GM12878 (cell line): ENCODE results near the gene BORCS6. TPM values are rescaled to one million over a fixed set of nuclear protein-coding genes. Genes with fewer than 3 reads are reported as not detected.

Experiments
- ATAC-seq: fragments of 200-7000 bp; cut with Tn5 transposase; 3 replicates; pipeline ENCODE4 v1.9.1; 2020; ENCODE audit warnings: mild to moderate bottlenecking, moderate library complexity
- BruUV-seq: library from RNA; stranded (reverse); fragments of 400-500 nt; replicated peaks from 2 replicates; lab custom pipeline; 2021; lab: Mats Ljungman, UMichigan
- CTCF ChIA-PET: fragments of 300-600 bp; sonication (Branson Sonifier 250); formaldehyde crosslinking; extraction: SDS; loops from one replicate; lab custom pipeline; 2021; ENCODE audit warnings: inconsistent platforms; lab: Yijun Ruan, JAX
- POLR2A ChIA-PET: fragments of 350-600 bp; formaldehyde crosslinking; extraction: SDS; loops from one replicate; lab custom pipeline; 2021; ENCODE audit warnings: inconsistent platforms; lab: Charles Lee
- RAD21 ChIA-PET: fragments of 300-600 bp; sonication (Branson Sonifier 250); formaldehyde crosslinking; loops from one replicate; lab custom pipeline; 2023; ENCODE audit warnings: antibody characterized with exemption; ENCODE audit not compliant: unreplicated experiment; lab: Charles Lee
- SMC1A ChIA-PET: fragments of 300-600 bp; sonication (Branson Sonifier 250); formaldehyde crosslinking; loops from one replicate; lab custom pipeline; 2023; ENCODE audit not compliant: unreplicated experiment, uncharacterized antibody; lab: Charles Lee
- DNase-seq: peaks from one replicate; pipeline ENCODE4 v3.0.0-alpha.2; 2011; ENCODE audit warnings: low read depth, low spot score
- FAIRE-seq: peaks from 3 replicates; lab custom pipeline; 2011; peaks lifted over from hg19 to GRCh38; lab: Jason Lieb, UNC
- H2AFZ ChIP-seq: 2 replicates; pipeline ENCODE4 v1.6.0; 2011; ENCODE audit warnings: low read depth, low read length, control low read depth; ENCODE audit not compliant: control insufficient read depth
- H3K27ac ChIP-seq: 2 replicates; pipeline ENCODE4 v1.5.1; 2011; ENCODE audit warnings: control low read depth; ENCODE audit not compliant: control insufficient read depth, insufficient read depth
- H3K27me3 ChIP-seq, 2 experiments: replicated peaks in 1 of 2; 2 replicates each; pipeline versions ENCODE4 v1.6.0 to v1.6.1; 2011; ENCODE audit warnings: low read length in 1 of 2; ENCODE audit not compliant: control insufficient read depth in 2 of 2, insufficient read depth in 2 of 2
- H3K36me3 ChIP-seq, 2 experiments: 2 replicates each; pipeline ENCODE4 v1.5.1; 2011; ENCODE audit warnings: low read length in 1 of 2; ENCODE audit not compliant: control insufficient read depth in 2 of 2, insufficient read depth in 2 of 2
- H3K4me1 ChIP-seq: 2 replicates; pipeline ENCODE4 v1.6.1; 2011; ENCODE audit warnings: mild to moderate bottlenecking, low read length, moderate library complexity, mixed read lengths; ENCODE audit not compliant: control insufficient read depth, insufficient read depth
- H3K4me2 ChIP-seq: 2 replicates; pipeline ENCODE4 v1.6.0; 2011; ENCODE audit warnings: control low read depth; ENCODE audit not compliant: control insufficient read depth, insufficient read depth
- H3K4me3 ChIP-seq: fragments of 200-600 bp; sonication (generic); 2 replicates; pipeline ENCODE4 v1.5.1; 2016
- H3K79me2 ChIP-seq: 2 replicates; pipeline ENCODE4 v1.6.0; 2011; ENCODE audit warnings: low read length; ENCODE audit not compliant: control insufficient read depth, insufficient read depth
- H3K9ac ChIP-seq: 2 replicates; pipeline ENCODE4 v1.8.0; 2011; ENCODE audit warnings: low read length, control low read depth, mixed read lengths; ENCODE audit not compliant: control insufficient read depth, insufficient read depth
- H3K9me3 ChIP-seq: replicated peaks from 3 replicates; pipeline ENCODE4 v1.5.1; 2011; ENCODE audit warnings: mild to moderate bottlenecking, low read length; ENCODE audit not compliant: control insufficient read depth, insufficient read depth
- H4K20me1 ChIP-seq: 2 replicates; pipeline ENCODE4 v1.6.0; 2011; ENCODE audit not compliant: control insufficient read depth, insufficient read depth
- CEBPZ ChIP-seq: fragments of 150-350 bp; IDR thresholded peaks from 2 replicates; pipeline ENCODE4 v1.6.1; 2016; ENCODE audit warnings: low read depth, low read length
- HDGF ChIP-seq: fragments of 450-650 bp; IDR thresholded peaks from 2 replicates; pipeline ENCODE4 v1.6.1; 2016; ENCODE audit warnings: antibody characterized with exemption
- JUNB ChIP-seq: IDR thresholded peaks from 2 replicates; pipeline ENCODE4 v1.6.1; 2016; ENCODE audit warnings: antibody characterized with exemption, mild to moderate bottlenecking
- MYB ChIP-seq: fragments of 150-350 bp; IDR thresholded peaks from 2 replicates; pipeline ENCODE4 v1.6.1; 2014; ENCODE audit warnings: mild to moderate bottlenecking, low read depth, low read length, borderline replicate concordance
- NBN ChIP-seq: fragments of 450-650 bp; IDR thresholded peaks from 2 replicates; pipeline ENCODE4 v1.6.1; 2016
- PBX3 ChIP-seq: IDR thresholded peaks from 2 replicates; pipeline ENCODE4 v1.6.1; 2011; ENCODE audit warnings: mild to moderate bottlenecking, low read depth, low read length, moderate library complexity; ENCODE audit not compliant: insufficient replicate concordance
- POLR2AphosphoS5 ChIP-seq: IDR thresholded peaks from 2 replicates; pipeline ENCODE4 v1.6.1; 2011; ENCODE audit warnings: mild to moderate bottlenecking, low read length, inconsistent platforms
- PRDM15 ChIP-seq: fragments of 450-650 bp; formaldehyde crosslinking; IDR thresholded peaks from 2 replicates; pipeline ENCODE4 v1.4.0; 2020; ENCODE audit warnings: mild to moderate bottlenecking, moderate library complexity
- SIX5 ChIP-seq: IDR thresholded peaks from 2 replicates; pipeline ENCODE4 v1.6.1; 2011; ENCODE audit warnings: mild to moderate bottlenecking, low read depth, low read length, moderate library complexity; ENCODE audit not compliant: severe bottlenecking
- SMC3 ChIP-seq: IDR thresholded peaks from 2 replicates; pipeline ENCODE4 v1.6.1; 2011; ENCODE audit warnings: low read length, improper control_type of control experiment, borderline replicate concordance
- SP1 ChIP-seq: IDR thresholded peaks from one replicate; pipeline ENCODE4 v1.6.1; 2011; ENCODE audit warnings: low read depth, low read length
- SPI1 ChIP-seq: IDR thresholded peaks from 2 replicates; pipeline ENCODE4 v1.6.1; 2011; ENCODE audit warnings: low read depth, mild to moderate bottlenecking, low read length, moderate library complexity, borderline replicate concordance; ENCODE audit not compliant: insufficient read depth
- ZBTB33 ChIP-seq: fragments of 450-650 bp; IDR thresholded peaks from 2 replicates; pipeline ENCODE4 v1.6.1; 2017; ENCODE audit warnings: mild to moderate bottlenecking
- ZZZ3 ChIP-seq: IDR thresholded peaks from 2 replicates; pipeline ENCODE4 v1.6.1; 2011; ENCODE audit warnings: low read depth; ENCODE audit not compliant: control insufficient read depth, insufficient read length
- WGBS: methylation state at CpG from one replicate; pipeline ENCODE4 v1.1.6; 2016; ENCODE audit warnings: low lambda C conversion rate; ENCODE audit not compliant: insufficient replicate concordance, insufficient coverage; ENCODE audit errors: missing lambda C conversion rate; 5-methylcytosine and 5-hydroxymethylcytosine counted together
- in situ Hi-C: fragments of 300-500 bp; cut with MboI; formaldehyde crosslinking; loops from 9 replicates; pipeline ENCODE4 v1.14.3; 2018; ENCODE audit warnings: mixed read lengths
- intact Hi-C: fragments of 100-400 bp; cut with micrococcal nuclease; formaldehyde crosslinking; loops from one replicate; pipeline ENCODE4 v1.14.2; 2022; ENCODE audit not compliant: unreplicated experiment
- polyA plus RNA-seq, 11 experiments: library from polyadenylated mRNA; depleted of rRNA in 4 of 11; unstranded in 6 of 11; stranded (reverse) in 5 of 11; fragments of >200 nt; fragmentation: Nextera tagmentation in 4 of 11; fragmentation: Illumina TruSeq in 1 of 11; extraction: Ambion mirVana in 4 of 11; extraction: Trizol in 1 of 11; gene quantifications; 1 replicate in 1 of 11; 2 replicates in 10 of 11; pipeline versions ENCODE4 v1.2.1 to v1.2.3, GENCODE V29; 2011 to 2016; ENCODE audit warnings: inconsistent platforms in 2 of 11, missing spikeins in 2 of 11, low read depth in 1 of 11
- total RNA-seq, 4 experiments: library from RNA; depleted of rRNA in 3 of 4; stranded (reverse); fragments of >200 nt in 3 of 4; fragmentation: Illumina TruSeq in 1 of 4; extraction: Trizol in 1 of 4; gene quantifications; 2 replicates each; pipeline versions ENCODE4 v1.2.1 to v1.2.3, GENCODE V29; 2013 to 2021

Gene BORCS6
- total and polyA plus RNA-seq, 10 of the 15 experiments (the other 5 are each of a cell fraction or from before 2014, with no cell fraction given) = 0.37 to 14.1 (median 6.7) TPM

- 82% methylated on average over 10 of the region's 15 CpGs for WGBS
- intact Hi-C loops (no loop called here), in situ Hi-C loops (no loop called here)
- no peaks in the 10 kb centered on the region for H3K9me3 ChIP-seq
- FAIRE-seq = no peak
- ChIA-PET SMC1A (no interaction called here), POLR2A (interaction anchor here (0.6 kb wide), 1 partner anchor 10 kb away, joined by 4 read pairs; no protein-coding TSS in a partner anchor), RAD21 (no interaction called here), CTCF (interaction anchor here (1.1 kb wide), 1 partner anchor 9 kb away, joined by 3 read pairs; no protein-coding TSS in a partner anchor)
- no peak overlapping the region for H3K27ac ChIP-seq
- no peak overlapping the region for H3K9ac ChIP-seq
- H2AFZ ChIP-seq = no peak overlapping the region
- no peak for DNase-seq
- no TSS peak for BruUV-seq
- H3K27me3 ChIP-seq = no peaks in the 10 kb centered on the region
- no peak for ATAC-seq
- no peak overlapping the region for H3K4me3 ChIP-seq
- no peaks in the 10 kb centered on the region for H3K79me2 ChIP-seq
- H4K20me1 ChIP-seq = no peaks in the 10 kb centered on the region
- no peak overlapping the region for H3K4me2 ChIP-seq
- H3K36me3 ChIP-seq = peaks cover 5 to 27% of the 10 kb centered on the region in 2 experiments
- peaks cover 3% of the 10 kb centered on the region for H3K4me1 ChIP-seq
- TF ChIP-seq PRDM15 (CRISPR knock-in tag) = no peak
- TF ChIP-seq ZZZ3 = no peak
- no peak for TF ChIP-seq HDGF
- no peak for TF ChIP-seq ZBTB33
- no peak for TF ChIP-seq SPI1
- no peak for TF ChIP-seq SMC3
- TF ChIP-seq SIX5 = no peak
- no peak for TF ChIP-seq CEBPZ
- TF ChIP-seq NBN = no peak
- no peak for TF ChIP-seq SP1
- no peak for TF ChIP-seq JUNB
- no peak for TF ChIP-seq PBX3
- no peak for TF ChIP-seq POLR2AphosphoS5
- no peak for TF ChIP-seq MYB
Measured at GRCh38 chr17:8142887-8143580, 46.9 kb downstream of the BORCS6 start.
